ENCODE data around the gene FSD1L. TPM values are rescaled to one million over a fixed set of nuclear protein-coding genes. Genes with fewer than 3 reads are reported as not detected.
A peak's percentile ranks its signal among the peaks of the same experiment; 100 is the strongest.

Gene FSD1L
- polyA plus RNA-seq, 1 of the 3 experiments (the other 2 are of a cell fraction): 0.76 TPM

GRCh38 chr9:105416840-105417239 lies 31.0 kb upstream of the FSD1L start:
- no peaks in the 10 kb centered on the region for H3K79me2 ChIP-seq (ENCODE audit: insufficient read depth)
- no peak overlapping the region for H3K27ac ChIP-seq (ENCODE audit: low read depth in 2 of 2, low read length in 1 of 2)
- TF ChIP-seq REST (IDR thresholded peaks at IDR 0.05; ENCODE audit: low read depth, low read length): no peak
- TF ChIP-seq SMC3 (IDR thresholded peaks at IDR 0.05; ENCODE audit: low read depth, low read length): no peak
- no peak for TF ChIP-seq ZBTB33 (IDR thresholded peaks at IDR 0.05; ENCODE audit: borderline replicate concordance, low read depth)
- TF ChIP-seq YY1 (IDR thresholded peaks at IDR 0.05; ENCODE audit: low read depth): no peak
- no peak for TF ChIP-seq SIN3A (IDR thresholded peaks at IDR 0.05; ENCODE audit: borderline replicate concordance, low read depth, low read length)
- TF ChIP-seq MAX (IDR thresholded peaks at IDR 0.05; ENCODE audit: low read depth): no peak
- TF ChIP-seq NRF1 (IDR thresholded peaks at IDR 0.05; ENCODE audit: low read depth, low read length): no peak
- no peak for TF ChIP-seq GABPA (IDR thresholded peaks at IDR 0.05; ENCODE audit: low read depth)
- TF ChIP-seq JUND (IDR thresholded peaks at IDR 0.05): no peak
- TF ChIP-seq RXRA (IDR thresholded peaks at IDR 0.05; ENCODE audit: borderline replicate concordance, low read depth): no peak
- TF ChIP-seq EP300 (IDR thresholded peaks at IDR 0.05; ENCODE audit: borderline replicate concordance in 1 of 2, low read depth in 1 of 2, low read length in 1 of 2): no peak
- no peak for TF ChIP-seq TCF12 (IDR thresholded peaks at IDR 0.05)
- no peak for TF ChIP-seq CHD2 (IDR thresholded peaks at IDR 0.05; ENCODE audit: low read length, partially characterized antibody)
- TF ChIP-seq FOXM1 (IDR thresholded peaks at IDR 0.05; ENCODE audit: low read depth): no peak
- no peaks in the 10 kb centered on the region for H3F3A ChIP-seq (replicated peaks; ENCODE audit: insufficient read depth)
- H3K27me3 ChIP-seq (ENCODE audit: insufficient read depth): no peaks in the 10 kb centered on the region
- H3K9ac ChIP-seq: no peak overlapping the region
- no peaks in the 10 kb centered on the region for H3K36me3 ChIP-seq (replicated peaks in 1 of 2; ENCODE audit: control insufficient read depth in 1 of 2, insufficient read depth in 2 of 2, low read length in 1 of 2)
- no peaks in the 10 kb centered on the region for H3K9me2 ChIP-seq
- H3K9me3 ChIP-seq: no peaks in the 10 kb centered on the region
- DNase-seq: no peak
- 100% methylated on average over 1 of the region's 1 CpG for WGBS (ENCODE audit: low lambda C conversion rate)
- CTCF ChIA-PET: interaction anchor here (0.9 to 2.8 kb wide), 3 partner anchors 259 to 613 kb away, joined by 3 to 14 read pairs (median 4); no protein-coding TSS in a partner anchor
- POLR2A ChIA-PET: no interaction called here
- H2AFZ ChIP-seq (ENCODE audit: low read depth): peak overlapping the region; percentile 46; the same call in 1 of the 2 replicates
- H3K4me3 ChIP-seq (ENCODE audit: low read depth in 2 of 2, low read length in 1 of 2): no peak overlapping the region
- H3K4me2 ChIP-seq: no peak overlapping the region
- H3K4me1 ChIP-seq (ENCODE audit: control insufficient read depth in 1 of 2, insufficient read depth in 2 of 2, low read depth in 1 of 2, low read length in 1 of 2): peaks cover 0 to 2% of the 10 kb centered on the region in 2 experiments; a peak in 1 of 4 replicates
- no peaks in the 10 kb centered on the region for H4K20me1 ChIP-seq (ENCODE audit: insufficient read depth)

Data from SK-N-SH (cell line).